ENCODE measurements around the gene GDF11. TPM values are rescaled to one million over a fixed set of nuclear protein-coding genes. Genes with fewer than 3 reads are reported as not detected.

The GDF11 gene
- total RNA-seq, 1 donor from 2014 or later: 15.3 TPM

- Mint-ChIP-seq H3K36me3 (ENCODE audit: low read depth) (peaks cover 20% of the 10 kb centered on the region), H3K4me3 (ENCODE audit: low read depth) (no peak overlapping the region), H3K27ac (no peak overlapping the region), H3K27me3 (ENCODE audit: low read depth) (no peaks in the 10 kb centered on the region), H3K9me3 (no peaks in the 10 kb centered on the region), H3K4me1 (ENCODE audit: low read depth) (peaks cover 26% of the 10 kb centered on the region)
- intact Hi-C loops (cut with micrococcal nuclease): no loop called here
- no peak for DNase-seq (ENCODE audit: low spot score)
These were observed 21.2 kb upstream of the GDF11 start for GRCh38 chr12:55721601-55722213.

GRCh38 chr12:55722948-55723347 lies 20.0 kb upstream of the GDF11 start:
- H3K27ac Mint-ChIP-seq: no peak overlapping the region

GRCh38 chr12:55723516-55724225 lies 19.3 kb upstream of the GDF11 start:
- H3K36me3 Mint-ChIP-seq (ENCODE audit: low read depth): peaks cover 23% of the 10 kb centered on the region
- no peak overlapping the region for H3K4me3 Mint-ChIP-seq (ENCODE audit: low read depth)
- no peaks in the 10 kb centered on the region for H3K9me3 Mint-ChIP-seq
- no peak for DNase-seq (ENCODE audit: low spot score)
- intact Hi-C loops (cut with micrococcal nuclease): no loop called here
- no peak overlapping the region for H3K27ac Mint-ChIP-seq
- H3K27me3 Mint-ChIP-seq (ENCODE audit: low read depth): no peaks in the 10 kb centered on the region
- peaks cover 17% of the 10 kb centered on the region for H3K4me1 Mint-ChIP-seq (ENCODE audit: low read depth)

More at GRCh38 chr12:55722948-55723347, 20.0 kb upstream of the GDF11 start:
- DNase-seq (ENCODE audit: low spot score): no peak
- peaks cover 23% of the 10 kb centered on the region for H3K36me3 Mint-ChIP-seq (ENCODE audit: low read depth)
- H3K4me3 Mint-ChIP-seq (ENCODE audit: low read depth): no peak overlapping the region
- intact Hi-C loops (cut with micrococcal nuclease): no loop called here
- no peaks in the 10 kb centered on the region for H3K9me3 Mint-ChIP-seq
- H3K27me3 Mint-ChIP-seq (ENCODE audit: low read depth): no peaks in the 10 kb centered on the region
- peaks cover 22% of the 10 kb centered on the region for H3K4me1 Mint-ChIP-seq (ENCODE audit: low read depth)

GRCh38 chr12:55724226-55724939 lies 18.5 kb upstream of the GDF11 start:
- Mint-ChIP-seq H3K36me3 (ENCODE audit: low read depth) (peaks cover 23% of the 10 kb centered on the region), H3K4me3 (ENCODE audit: low read depth) (no peak overlapping the region), H3K27me3 (ENCODE audit: low read depth) (no peaks in the 10 kb centered on the region), H3K9me3 (no peaks in the 10 kb centered on the region), H3K27ac (no peak overlapping the region), H3K4me1 (ENCODE audit: low read depth) (peaks cover 14% of the 10 kb centered on the region)
- intact Hi-C loops (cut with micrococcal nuclease): no loop called here
- DNase-seq (ENCODE audit: low spot score): peak; percentile 47

GRCh38 chr12:55724940-55725309 lies 18.0 kb upstream of the GDF11 start:
- no peak for DNase-seq (ENCODE audit: low spot score)
- intact Hi-C loops (cut with micrococcal nuclease): no loop called here
- H3K9me3 Mint-ChIP-seq: no peaks in the 10 kb centered on the region
- no peak overlapping the region for H3K27ac Mint-ChIP-seq
- peaks cover 23% of the 10 kb centered on the region for H3K36me3 Mint-ChIP-seq (ENCODE audit: low read depth)
- H3K27me3 Mint-ChIP-seq (ENCODE audit: low read depth): no peaks in the 10 kb centered on the region
- H3K4me1 Mint-ChIP-seq (ENCODE audit: low read depth): peaks cover 19% of the 10 kb centered on the region
- no peak overlapping the region for H3K4me3 Mint-ChIP-seq (ENCODE audit: low read depth)

- H3K4me1 Mint-ChIP-seq (ENCODE audit: low read depth): peaks cover 25% of the 10 kb centered on the region
These were observed 17.4 kb upstream of the GDF11 start for GRCh38 chr12:55725556-55725955.

GRCh38 chr12:55726971-55727370 lies 16.0 kb upstream of the GDF11 start:
- intact Hi-C loops (cut with micrococcal nuclease): no loop called here
- Mint-ChIP-seq H3K27ac (peak overlapping the region; percentile 24), H3K36me3 (ENCODE audit: low read depth) (peaks cover 23% of the 10 kb centered on the region), H3K9me3 (no peaks in the 10 kb centered on the region), H3K4me1 (ENCODE audit: low read depth) (peaks cover 29% of the 10 kb centered on the region), H3K4me3 (ENCODE audit: low read depth) (peak overlapping the region; percentile 79), H3K27me3 (ENCODE audit: low read depth) (no peaks in the 10 kb centered on the region)
- DNase-seq (ENCODE audit: low spot score): no peak

More at GRCh38 chr12:55725556-55725955, 17.4 kb upstream of the GDF11 start:
- intact Hi-C loops (cut with micrococcal nuclease): no loop called here
- H3K27me3 Mint-ChIP-seq (ENCODE audit: low read depth): no peaks in the 10 kb centered on the region
- H3K36me3 Mint-ChIP-seq (ENCODE audit: low read depth): peaks cover 23% of the 10 kb centered on the region
- DNase-seq (ENCODE audit: low spot score): no peak
- no peaks in the 10 kb centered on the region for H3K9me3 Mint-ChIP-seq
- no peak overlapping the region for H3K27ac Mint-ChIP-seq
- H3K4me3 Mint-ChIP-seq (ENCODE audit: low read depth): peak overlapping the region; percentile 50

- H3K36me3 Mint-ChIP-seq (ENCODE audit: low read depth): peaks cover 23% of the 10 kb centered on the region
- no peak for DNase-seq (ENCODE audit: low spot score)
- peak overlapping the region; percentile 79 for H3K4me3 Mint-ChIP-seq (ENCODE audit: low read depth)
- intact Hi-C loops (cut with micrococcal nuclease): loop anchor here (2.0 kb wide), 1 partner anchor 15 kb away; the partner anchor contains the start of gene GDF11
- H3K27me3 Mint-ChIP-seq (ENCODE audit: low read depth): no peaks in the 10 kb centered on the region
- H3K27ac Mint-ChIP-seq: peak overlapping the region; percentile 48
- H3K9me3 Mint-ChIP-seq: no peaks in the 10 kb centered on the region
- H3K4me1 Mint-ChIP-seq (ENCODE audit: low read depth): peaks cover 29% of the 10 kb centered on the region
These were observed 15.2 kb upstream of the GDF11 start for GRCh38 chr12:55727643-55728185.

- peaks cover 23% of the 10 kb centered on the region for H3K36me3 Mint-ChIP-seq (ENCODE audit: low read depth)
- intact Hi-C loops (cut with micrococcal nuclease): loop anchor here (2.0 kb wide), 1 partner anchor 14 kb away; the partner anchor contains the start of gene GDF11
- no peaks in the 10 kb centered on the region for H3K27me3 Mint-ChIP-seq (ENCODE audit: low read depth)
- H3K4me1 Mint-ChIP-seq (ENCODE audit: low read depth): peaks cover 29% of the 10 kb centered on the region
- peak overlapping the region; percentile 79 for H3K4me3 Mint-ChIP-seq (ENCODE audit: low read depth)
- DNase-seq (ENCODE audit: low spot score): no peak
- no peaks in the 10 kb centered on the region for H3K9me3 Mint-ChIP-seq
- peak overlapping the region; percentile 28 for H3K27ac Mint-ChIP-seq
These were observed 14.6 kb upstream of the GDF11 start for GRCh38 chr12:55728186-55728938.

DNA sequence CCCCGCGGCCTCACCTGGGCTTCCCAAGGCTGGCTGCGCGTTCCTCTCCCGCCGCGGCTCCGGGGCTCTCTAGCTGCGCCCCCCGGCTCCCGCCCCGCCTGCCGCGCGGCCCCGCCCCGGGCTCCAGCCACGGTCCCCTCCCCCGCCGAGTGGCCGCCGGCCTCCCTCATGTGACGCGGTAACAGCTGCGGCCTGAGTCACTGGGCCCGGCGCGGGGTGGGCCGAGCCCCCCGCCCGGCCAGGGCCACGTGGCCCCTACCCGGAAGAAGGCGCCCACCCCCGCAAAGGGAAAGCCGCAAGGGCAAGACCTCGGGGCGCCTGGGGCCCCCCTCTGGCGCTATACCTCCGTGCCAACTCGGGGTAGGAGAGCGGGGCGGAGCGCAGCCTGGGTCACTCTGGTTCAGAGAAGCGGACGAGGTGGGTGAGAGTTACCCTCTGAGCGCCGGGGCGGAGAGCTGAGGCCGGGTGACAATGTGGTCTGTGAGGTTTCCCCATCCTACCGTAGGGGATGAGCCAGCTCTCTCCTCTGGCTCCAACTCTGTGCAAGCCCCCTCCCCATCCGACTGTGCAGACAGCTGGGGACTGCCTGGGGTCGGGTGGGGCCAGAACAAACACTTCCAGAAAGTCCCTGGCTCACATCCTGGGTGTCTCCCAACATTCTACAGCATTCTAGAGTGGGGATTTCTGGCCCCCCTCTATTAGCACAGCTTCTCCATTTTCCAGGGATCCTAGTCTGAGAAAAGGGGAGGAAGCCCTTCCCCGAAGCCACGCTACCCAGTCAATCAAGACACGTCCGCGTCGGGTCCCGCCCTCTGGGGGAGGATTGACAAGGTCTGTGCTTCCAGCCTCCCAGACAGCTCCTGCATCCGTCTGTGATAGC lies 13.7 kb upstream of the GDF11 start, which contains the start of gene CD63:
TSS of gene CD63 (minus strand) at position 71 of the 880 bp plus-strand sequence. CDS start 668 bp downstream, outside the sequence.
- H3K27me3 Mint-ChIP-seq (ENCODE audit: low read depth): no peaks in the 10 kb centered on the region
- peak; percentile 44 for DNase-seq (ENCODE audit: low spot score)
- peaks cover 23% of the 10 kb centered on the region for H3K36me3 Mint-ChIP-seq (ENCODE audit: low read depth)
- H3K4me3 Mint-ChIP-seq (ENCODE audit: low read depth): peak within 1 kb of the TSS; percentile 85
- intact Hi-C loops (cut with micrococcal nuclease): loop anchor here (1.0 to 2.0 kb wide), 3 partner anchors 13 to 88 kb away; partner anchors contain the start of genes BLOC1S1, GDF11 and SARNP
- H3K27ac Mint-ChIP-seq: peak within 1 kb of the TSS; percentile 91
- H3K9me3 Mint-ChIP-seq: no peaks in the 10 kb centered on the region
- H3K4me1 Mint-ChIP-seq (ENCODE audit: low read depth): peaks cover 29% of the 10 kb centered on the region
